H9 (cell line): ENCODE results near the gene RAB3C. TPM values are rescaled to one million over a fixed set of nuclear protein-coding genes. Genes with fewer than 3 reads are reported as not detected.
"Not testable (repeated sequence)": the region's sequence is repeated elsewhere in the genome, so short reads cannot be mapped to it uniquely, and the experiment has no call there.

Experiments used
- DNase-seq: peaks from one replicate; pipeline ENCODE4 v3.0.0-alpha.2; 2017
- H2AFZ ChIP-seq: one replicate; pipeline ENCODE4 v1.6.1; 2013; ENCODE audit warnings: mild to moderate bottlenecking, low read length, control low read depth, moderate library complexity
- H2AK5ac ChIP-seq: 2 replicates; pipeline ENCODE4 v1.6.1; 2013; ENCODE audit warnings: low read length, control low read depth, mixed read lengths; ENCODE audit not compliant: insufficient read length
- H2BK120ac ChIP-seq: one replicate; pipeline ENCODE4 v1.6.1; 2013; ENCODE audit warnings: low read depth, mild to moderate bottlenecking, low read length, control low read depth, inconsistent platforms; ENCODE audit not compliant: poor library complexity, severe bottlenecking
- H2BK12ac ChIP-seq: 2 replicates; pipeline ENCODE4 v1.6.1; 2013; ENCODE audit warnings: low read length, control low read depth, mixed read lengths, low read depth; ENCODE audit not compliant: insufficient read length
- H2BK15ac ChIP-seq: 2 replicates; pipeline ENCODE4 v1.6.1; 2013; ENCODE audit warnings: low read depth, low read length, control low read depth
- H2BK20ac ChIP-seq: one replicate; pipeline ENCODE4 v1.6.1; 2013; ENCODE audit warnings: low read depth, mild to moderate bottlenecking, low read length, control low read depth, inconsistent platforms; ENCODE audit not compliant: poor library complexity, severe bottlenecking
- H2BK5ac ChIP-seq: 2 replicates; pipeline ENCODE4 v1.6.1; 2013; ENCODE audit warnings: low read length, control low read depth, mixed read lengths; ENCODE audit not compliant: insufficient read length
- H3K14ac ChIP-seq: 2 replicates; pipeline ENCODE4 v1.6.1; 2013; ENCODE audit warnings: low read length, control low read depth; ENCODE audit not compliant: insufficient read depth
- H3K18ac ChIP-seq: 2 replicates; pipeline ENCODE4 v1.6.1; 2013; ENCODE audit warnings: low read depth, mild to moderate bottlenecking, mixed read lengths, low read length, control low read depth; ENCODE audit not compliant: insufficient read length
- H3K23ac ChIP-seq: 2 replicates; pipeline ENCODE4 v1.6.1; 2013; ENCODE audit warnings: low read length, control low read depth, mixed read lengths, low read depth; ENCODE audit not compliant: insufficient read length
- H3K23me2 ChIP-seq: 2 replicates; pipeline ENCODE4 v1.6.1; 2013; ENCODE audit warnings: low read depth, mild to moderate bottlenecking, mixed read lengths, low read length, control low read depth; ENCODE audit not compliant: insufficient read length, poor library complexity, severe bottlenecking
- H3K27ac ChIP-seq: 2 replicates; pipeline ENCODE4 v1.5.1; 2013; ENCODE audit warnings: low read length, control low read depth, mixed read lengths, low read depth; ENCODE audit not compliant: insufficient read length
- H3K27me3 ChIP-seq: 2 replicates; pipeline ENCODE4 v1.6.1; 2013; ENCODE audit warnings: low read length, control low read depth, inconsistent platforms; ENCODE audit not compliant: insufficient read depth
- H3K4ac ChIP-seq: 2 replicates; pipeline ENCODE4 v1.6.1; 2013; ENCODE audit warnings: low read depth, mild to moderate bottlenecking, control low read depth, inconsistent platforms, low read length, moderate library complexity
- H3K4me1 ChIP-seq: 2 replicates; pipeline ENCODE4 v1.6.1; 2013; ENCODE audit warnings: low read length, control low read depth, inconsistent platforms; ENCODE audit not compliant: insufficient read depth
- H3K4me2 ChIP-seq: 2 replicates; pipeline ENCODE4 v1.6.1; 2013; ENCODE audit warnings: low read length, control low read depth, mixed read lengths; ENCODE audit not compliant: insufficient read length, insufficient read depth
- H3K56ac ChIP-seq: 2 replicates; pipeline ENCODE4 v1.6.1; 2013; ENCODE audit warnings: low read depth, mild to moderate bottlenecking, mixed read lengths, low read length, control low read depth; ENCODE audit not compliant: insufficient read length
- H3K79me1 ChIP-seq: 2 replicates; pipeline ENCODE4 v1.6.1; 2013; ENCODE audit warnings: low read depth, mild to moderate bottlenecking, moderate library complexity, low read length, control low read depth, inconsistent platforms; ENCODE audit not compliant: insufficient read depth, poor library complexity, severe bottlenecking
- H3K79me2 ChIP-seq: 2 replicates; pipeline ENCODE4 v1.6.1; 2013; ENCODE audit warnings: low read length, control low read depth, inconsistent platforms; ENCODE audit not compliant: insufficient read depth
- H3K9ac ChIP-seq: 2 replicates; pipeline ENCODE4 v1.6.1; 2013; ENCODE audit warnings: low read length, control low read depth, mixed read lengths; ENCODE audit not compliant: insufficient read length; ENCODE audit errors: extremely low read depth
- H3K9me3 ChIP-seq: one replicate; pipeline ENCODE4 v1.6.1; 2013; ENCODE audit warnings: low read depth, low read length, inconsistent platforms; ENCODE audit not compliant: control insufficient read depth
- H3T11ph ChIP-seq: one replicate; pipeline ENCODE4 v1.6.1; 2013; ENCODE audit warnings: mild to moderate bottlenecking, low read length, control low read depth, inconsistent platforms
- H4K20me1 ChIP-seq: one replicate; pipeline ENCODE4 v1.6.1; 2013; ENCODE audit not compliant: control insufficient read depth, insufficient read length, insufficient read depth
- H4K5ac ChIP-seq: 2 replicates; pipeline ENCODE4 v1.6.1; 2013; ENCODE audit warnings: low read depth, mild to moderate bottlenecking, mixed read lengths, low read length, control low read depth; ENCODE audit not compliant: insufficient read length
- H4K8ac ChIP-seq: replicated peaks from 2 replicates; pipeline ENCODE4 v1.6.1; 2013; ENCODE audit warnings: low read length, control low read depth, mixed read lengths, low read depth; ENCODE audit not compliant: insufficient read length
- H4K91ac ChIP-seq: 2 replicates; pipeline ENCODE4 v1.6.1; 2013; ENCODE audit warnings: low read depth, mild to moderate bottlenecking, moderate library complexity, mixed read lengths, low read length, control low read depth; ENCODE audit not compliant: insufficient read length
- H3K27ac Mint-ChIP-seq, 3 experiments: 2 replicates in 2 of 3; 3 replicates in 1 of 3; pipeline ENCODE4 v1.8.0; 2020 to 2021; ENCODE audit warnings: mixed read lengths in 3 of 3, mild to moderate bottlenecking in 1 of 3, moderate library complexity in 1 of 3
- H3K27me3 Mint-ChIP-seq: 2 replicates; pipeline ENCODE4 v1.8.0; 2021; ENCODE audit warnings: low read depth, mild to moderate bottlenecking, moderate library complexity, mixed read lengths
- H3K36me3 Mint-ChIP-seq, 3 experiments: 2 replicates in 2 of 3; 3 replicates in 1 of 3; pipeline ENCODE4 v1.8.0; 2020 to 2021; ENCODE audit warnings: low read depth in 3 of 3, mixed read lengths in 3 of 3; ENCODE audit not compliant: insufficient read depth in 1 of 3
- H3K4me1 Mint-ChIP-seq, 2 experiments: 2 replicates each; pipeline ENCODE4 v1.8.0; 2020; ENCODE audit warnings: mixed read lengths in 2 of 2
- H3K4me3 Mint-ChIP-seq, 2 experiments: 2 replicates in 1 of 2; 3 replicates in 1 of 2; pipeline ENCODE4 v1.8.0; 2020 to 2021; ENCODE audit warnings: mild to moderate bottlenecking in 2 of 2, mixed read lengths in 2 of 2, moderate library complexity in 1 of 2
- H3K9me3 Mint-ChIP-seq, 2 experiments: 2 replicates in 1 of 2; 3 replicates in 1 of 2; pipeline ENCODE4 v1.8.0; 2020; ENCODE audit warnings: mild to moderate bottlenecking in 2 of 2, mixed read lengths in 2 of 2, moderate library complexity in 1 of 2
- WGBS: extraction: QIAGEN DNeasy Blood & Tissue Kit; methylation state at CpG from one replicate; pipeline ENCODE4 v1.1.7; 2013; ENCODE audit warnings: missing lambda C conversion rate, low lambda C conversion rate, mixed read lengths; ENCODE audit not compliant: insufficient read length; ENCODE audit errors: extremely low coverage; 5-methylcytosine and 5-hydroxymethylcytosine counted together
- total RNA-seq: library from RNA; stranded (reverse); gene quantifications from 2 replicates; pipeline ENCODE4 v1.2.1, GENCODE V29; 2021
- TF ChIP-seq, protein P1 (sequence below): fragments of 200-600 bp; sonication (generic); conservative IDR thresholded peaks from 3 replicates; pipeline ENCODE4 v1.8.0; 2021; ENCODE audit warnings: antibody characterized with exemption, mild to moderate bottlenecking

The RAB3C gene
- total RNA-seq, 1 experiment from 2014 or later, result 16.3 TPM

GRCh38 chr5:58708456-58708855 is 125.6 kb downstream of the RAB3C start:
- Histone ChIP-seq H3K4ac (no peak overlapping the region), H4K8ac (no peak overlapping the region), H4K91ac (no peak overlapping the region), H2AK5ac (no peak overlapping the region), H3K4me1 (no peaks in the 10 kb centered on the region), H3K27me3 (no peaks in the 10 kb centered on the region), H3K9me3 (no peaks in the 10 kb centered on the region), H2BK5ac (no peak overlapping the region), H2BK120ac (no peak overlapping the region), H2BK15ac (no peak overlapping the region), H4K5ac (no peak overlapping the region), H3K79me2 (no peaks in the 10 kb centered on the region), H3K9ac (no peak overlapping the region), H4K20me1 (no peaks in the 10 kb centered on the region), H3K23ac (no peak overlapping the region), H3K14ac (no peak overlapping the region), H3K18ac (no peak overlapping the region), H3K56ac (no peak overlapping the region), H3K4me2 (no peak overlapping the region), H3K27ac (no peak overlapping the region), H3K23me2 (no peaks in the 10 kb centered on the region), H2BK20ac (no peak overlapping the region), H3K79me1 (no peaks in the 10 kb centered on the region), H3T11ph (no peak overlapping the region), H2BK12ac (no peak overlapping the region), H2AFZ (no peak overlapping the region)
- Mint-ChIP-seq H3K9me3 (peaks cover 3 to 7% of the 10 kb centered on the region in 2 experiments; a peak in 2 of 5 replicates), H3K4me3 (no peak overlapping the region), H3K27me3 (no peaks in the 10 kb centered on the region), H3K36me3 (peaks cover 0 to 14% (median 12%) of the 10 kb centered on the region in 3 experiments; a peak in 5 of 7 replicates), H3K4me1 (no peaks in the 10 kb centered on the region), H3K27ac (peak overlapping the region in 1 of 3 experiments; percentile 18; a peak in 1 of 7 replicates)
- TF ChIP-seq, protein P1, sequence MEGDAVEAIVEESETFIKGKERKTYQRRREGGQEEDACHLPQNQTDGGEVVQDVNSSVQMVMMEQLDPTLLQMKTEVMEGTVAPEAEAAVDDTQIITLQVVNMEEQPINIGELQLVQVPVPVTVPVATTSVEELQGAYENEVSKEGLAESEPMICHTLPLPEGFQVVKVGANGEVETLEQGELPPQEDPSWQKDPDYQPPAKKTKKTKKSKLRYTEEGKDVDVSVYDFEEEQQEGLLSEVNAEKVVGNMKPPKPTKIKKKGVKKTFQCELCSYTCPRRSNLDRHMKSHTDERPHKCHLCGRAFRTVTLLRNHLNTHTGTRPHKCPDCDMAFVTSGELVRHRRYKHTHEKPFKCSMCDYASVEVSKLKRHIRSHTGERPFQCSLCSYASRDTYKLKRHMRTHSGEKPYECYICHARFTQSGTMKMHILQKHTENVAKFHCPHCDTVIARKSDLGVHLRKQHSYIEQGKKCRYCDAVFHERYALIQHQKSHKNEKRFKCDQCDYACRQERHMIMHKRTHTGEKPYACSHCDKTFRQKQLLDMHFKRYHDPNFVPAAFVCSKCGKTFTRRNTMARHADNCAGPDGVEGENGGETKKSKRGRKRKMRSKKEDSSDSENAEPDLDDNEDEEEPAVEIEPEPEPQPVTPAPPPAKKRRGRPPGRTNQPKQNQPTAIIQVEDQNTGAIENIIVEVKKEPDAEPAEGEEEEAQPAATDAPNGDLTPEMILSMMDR, result no peak
- no peak for DNase-seq
- no CpG with 5 or more reads among the region's 1 CpG for WGBS

DNA sequence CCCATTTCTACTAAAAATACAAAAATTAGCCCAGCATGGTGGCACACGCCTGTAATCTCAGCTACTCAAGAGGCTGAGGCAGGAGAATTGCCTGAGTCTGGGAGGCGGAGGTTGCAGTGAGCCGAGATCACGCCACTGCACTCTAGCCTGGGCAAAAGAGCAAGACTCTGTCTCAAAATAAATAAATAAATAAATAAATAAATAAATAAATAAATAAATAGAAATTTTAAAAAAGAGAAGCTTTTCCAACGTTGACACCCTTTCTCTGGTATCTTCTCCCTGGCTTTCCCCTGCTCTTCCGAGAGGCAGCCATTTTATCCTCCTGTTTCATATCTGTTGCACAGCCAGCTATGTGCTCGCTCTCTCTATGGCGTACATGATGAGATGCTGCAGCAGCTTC is 127.5 kb downstream of the RAB3C start:
- not testable (repeated sequence) for H3K4me1 ChIP-seq, H3K4me2 ChIP-seq, H3K79me1 ChIP-seq, H2BK120ac ChIP-seq, H2BK20ac ChIP-seq, DNase-seq, H2BK15ac ChIP-seq, H3K4me1 Mint-ChIP-seq, H3K79me2 ChIP-seq, H3K4me3 Mint-ChIP-seq, H3T11ph ChIP-seq, H3K23me2 ChIP-seq, H2BK12ac ChIP-seq, H2AFZ ChIP-seq, H3K27me3 Mint-ChIP-seq, H3K9ac ChIP-seq, H3K18ac ChIP-seq, H4K8ac ChIP-seq, H3K4ac ChIP-seq, H3K9me3 ChIP-seq, H2AK5ac ChIP-seq, H3K56ac ChIP-seq, H2BK5ac ChIP-seq, H3K27ac ChIP-seq, H4K5ac ChIP-seq, H3K23ac ChIP-seq, H3K14ac ChIP-seq, H4K20me1 ChIP-seq, H4K91ac ChIP-seq, H3K27ac Mint-ChIP-seq, H3K27me3 ChIP-seq
- Mint-ChIP-seq H3K9me3 (peaks cover 10 to 13% of the 10 kb centered on the region in 2 experiments), H3K36me3 (peaks cover 5 to 20% (median 19%) of the 10 kb centered on the region in 3 experiments; a peak in 6 of 7 replicates)
- WGBS, result no CpG with 5 or more reads among the region's 8 CpGs
